GM12875 (cell line): ENCODE results near the gene TMPRSS7.

Experiments
- H3K4me3 ChIP-seq: one replicate; pipeline ENCODE4 v1.5.1; 2011; ENCODE audit warnings: low read depth, low read length, control low read depth
- CTCF ChIP-seq: IDR thresholded peaks from 2 replicates; pipeline ENCODE4 v1.5.1; 2011; ENCODE audit warnings: low read depth, mild to moderate bottlenecking, control low read depth, inconsistent platforms, low read length, moderate library complexity, borderline replicate concordance; ENCODE audit not compliant: insufficient read depth

Gene TMPRSS7

GRCh38 chr3:112012205-112012992, 22.1 kb upstream of the TMPRSS7 start:
- no peak overlapping the region for H3K4me3 ChIP-seq
- TF ChIP-seq CTCF, result no peak

GRCh38 chr3:112013058-112013783, 21.3 kb upstream of the TMPRSS7 start:
- TF ChIP-seq CTCF, result peak; percentile 59; the same call in 1 of the 2 replicates
- H3K4me3 ChIP-seq, result no peak overlapping the region

- H3K4me3 ChIP-seq, result no peak overlapping the region
- TF ChIP-seq CTCF, result no peak
Observed at GRCh38 chr3:112013784-112014143, 20.8 kb upstream of the TMPRSS7 start.

GRCh38 chr3:112017091-112017490, 17.4 kb upstream of the TMPRSS7 start:
- TF ChIP-seq CTCF, result no peak
- no peak overlapping the region for H3K4me3 ChIP-seq

- TF ChIP-seq CTCF, result no peak
- no peak overlapping the region for H3K4me3 ChIP-seq
Observed at GRCh38 chr3:112018712-112019111, 15.8 kb upstream of the TMPRSS7 start.

- no peak overlapping the region for H3K4me3 ChIP-seq
- no peak for TF ChIP-seq CTCF
Observed at GRCh38 chr3:112019716-112020115, 14.8 kb upstream of the TMPRSS7 start.

GRCh38 chr3:112020674-112021085, 13.9 kb upstream of the TMPRSS7 start:
- no peak overlapping the region for H3K4me3 ChIP-seq
- no peak for TF ChIP-seq CTCF
